Mesenchymal stem cell (in vitro differentiated cells and primary cell): Measurements from ENCODE around the gene PLEKHG4B.

Source experiments
- DNase-seq: peaks from one replicate; pipeline ENCODE4 v3.0.0-alpha.2; 2013
- H2AFZ ChIP-seq: one replicate; pipeline ENCODE4 v1.6.1; 2013; ENCODE audit warnings: low read depth, mild to moderate bottlenecking, control low read depth, inconsistent platforms, low read length, moderate library complexity
- H2AK5ac ChIP-seq: 2 replicates; pipeline ENCODE4 v1.6.1; 2013; ENCODE audit warnings: low read length, moderate library complexity, mild to moderate bottlenecking, inconsistent platforms; ENCODE audit not compliant: severe bottlenecking
- H2BK120ac ChIP-seq: one replicate; pipeline ENCODE4 v1.6.1; 2013; ENCODE audit warnings: low read depth, mild to moderate bottlenecking, inconsistent platforms, low read length, moderate library complexity
- H2BK12ac ChIP-seq, 2 experiments: one replicate each; pipeline ENCODE4 v1.6.1; 2013; ENCODE audit warnings: inconsistent platforms in 2 of 2, low read length in 2 of 2, mild to moderate bottlenecking in 2 of 2, moderate library complexity in 2 of 2, control low read depth in 1 of 2
- H2BK15ac ChIP-seq: one replicate; pipeline ENCODE4 v1.6.1; 2013; ENCODE audit warnings: mild to moderate bottlenecking, low read depth, inconsistent platforms; ENCODE audit not compliant: poor library complexity, severe bottlenecking
- H2BK5ac ChIP-seq: 2 replicates; pipeline ENCODE4 v1.6.1; 2013; ENCODE audit warnings: low read depth, mild to moderate bottlenecking, low read length, control low read depth, inconsistent platforms; ENCODE audit not compliant: poor library complexity, severe bottlenecking
- H3K14ac ChIP-seq, 2 experiments: one replicate each; pipeline ENCODE4 v1.6.1; 2013; ENCODE audit warnings: inconsistent platforms in 2 of 2, low read length in 2 of 2, control low read depth in 1 of 2, mild to moderate bottlenecking in 1 of 2, moderate library complexity in 1 of 2
- H3K18ac ChIP-seq, 2 experiments: one replicate each; pipeline ENCODE4 v1.6.1; 2013; ENCODE audit warnings: inconsistent platforms in 2 of 2, low read length in 2 of 2, control low read depth in 1 of 2, low read depth in 1 of 2, mild to moderate bottlenecking in 1 of 2
- H3K23ac ChIP-seq, 2 experiments: one replicate each; pipeline ENCODE4 v1.6.1; 2013; ENCODE audit warnings: inconsistent platforms in 2 of 2, low read length in 2 of 2, mild to moderate bottlenecking in 2 of 2, moderate library complexity in 2 of 2, control low read depth in 1 of 2
- H3K27ac ChIP-seq: 2 replicates; pipeline ENCODE4 v1.5.1; 2013; ENCODE audit warnings: mild to moderate bottlenecking, moderate library complexity, low read length, control low read depth, inconsistent platforms; ENCODE audit not compliant: poor library complexity, severe bottlenecking
- H3K27me3 ChIP-seq, 2 experiments: 2 replicates each; pipeline versions ENCODE4 v1.6.1 to v1.7.0; 2013; ENCODE audit warnings: low read length in 2 of 2, mild to moderate bottlenecking in 2 of 2, moderate library complexity in 2 of 2, control low read depth in 1 of 2, inconsistent platforms in 1 of 2; ENCODE audit not compliant: control insufficient read depth in 1 of 2, insufficient read depth in 1 of 2
- H3K36me3 ChIP-seq, 2 experiments: 2 replicates each; pipeline versions ENCODE4 v1.6.1 to v1.7.0; 2013; ENCODE audit warnings: low read length in 2 of 2, control low read depth in 1 of 2, inconsistent platforms in 1 of 2, low read depth in 1 of 2, mild to moderate bottlenecking in 1 of 2; ENCODE audit not compliant: insufficient read depth in 2 of 2, control insufficient read depth in 1 of 2
- H3K4ac ChIP-seq, 2 experiments: one replicate each; pipeline ENCODE4 v1.6.1; 2013; ENCODE audit warnings: inconsistent platforms in 2 of 2, low read length in 2 of 2, mild to moderate bottlenecking in 2 of 2, moderate library complexity in 2 of 2, control low read depth in 1 of 2, low read depth in 1 of 2
- H3K4me1 ChIP-seq: 2 replicates; pipeline ENCODE4 v1.6.1; 2013; ENCODE audit warnings: low read depth, low read length, control low read depth; ENCODE audit not compliant: control insufficient read depth, insufficient read depth
- H3K4me2 ChIP-seq: 2 replicates; pipeline ENCODE4 v1.6.1; 2013; ENCODE audit warnings: low read length, mild to moderate bottlenecking, inconsistent platforms; ENCODE audit not compliant: poor library complexity, severe bottlenecking
- H3K4me3 ChIP-seq, 2 experiments: 2 replicates each; pipeline versions ENCODE4 v1.5.1 to v1.7.0; 2013; ENCODE audit warnings: low read length in 2 of 2, mild to moderate bottlenecking in 2 of 2, control low read depth in 1 of 2, low read depth in 1 of 2; ENCODE audit not compliant: insufficient read depth in 1 of 2
- H3K79me1 ChIP-seq: replicated peaks from 2 replicates; pipeline ENCODE4 v1.6.1; 2013; ENCODE audit warnings: mild to moderate bottlenecking, control low read depth, low read length, inconsistent platforms; ENCODE audit not compliant: poor library complexity, severe bottlenecking
- H3K9ac ChIP-seq: 2 replicates; pipeline ENCODE4 v1.7.0; 2013; ENCODE audit warnings: mild to moderate bottlenecking, low read length, moderate library complexity
- H3K9me3 ChIP-seq: 2 replicates; pipeline ENCODE4 v1.7.0; 2013; ENCODE audit warnings: mild to moderate bottlenecking, low read length; ENCODE audit not compliant: control insufficient read depth
- H4K8ac ChIP-seq: one replicate; pipeline ENCODE4 v1.6.1; 2013; ENCODE audit warnings: inconsistent platforms, mild to moderate bottlenecking, low read length, moderate library complexity
- H4K91ac ChIP-seq: one replicate; pipeline ENCODE4 v1.6.1; 2013; ENCODE audit warnings: mild to moderate bottlenecking, low read length, inconsistent platforms
- WGBS: methylation state at CpG from one replicate; pipeline ENCODE4 v1.1.7; 2013; ENCODE audit warnings: mixed read lengths; 5-methylcytosine and 5-hydroxymethylcytosine counted together

Gene PLEKHG4B

GRCh38 chr5:83029-83428, 8.9 kb upstream of the PLEKHG4B start:
- no peak overlapping the region for H3K18ac ChIP-seq
- H4K8ac ChIP-seq, result no peak overlapping the region
- no peak overlapping the region for H3K4me3 ChIP-seq
- no peak overlapping the region for H2BK12ac ChIP-seq
- H3K4me1 ChIP-seq, result peaks cover 27% of the 10 kb centered on the region
- no peak overlapping the region for H4K91ac ChIP-seq
- H2BK15ac ChIP-seq, result no peak overlapping the region
- 63% methylated on average over 3 of the region's 13 CpGs for whole genome bisulfite sequencing
- peaks cover 18 to 65% of the 10 kb centered on the region in 2 experiments for H3K27me3 ChIP-seq
- H3K79me1 ChIP-seq, result no peaks in the 10 kb centered on the region
- no peaks in the 10 kb centered on the region for H3K36me3 ChIP-seq
- H2AK5ac ChIP-seq, result no peak overlapping the region
- no peak overlapping the region for H2BK120ac ChIP-seq
- H3K14ac ChIP-seq, result no peak overlapping the region
- H3K9me3 ChIP-seq, result no peaks in the 10 kb centered on the region
- DNase-seq, result no peak
- H3K9ac ChIP-seq, result no peak overlapping the region
- H3K23ac ChIP-seq, result no peak overlapping the region
- H2BK5ac ChIP-seq, result no peak overlapping the region
- no peak overlapping the region for H3K4me2 ChIP-seq
- H2AFZ ChIP-seq, result no peak overlapping the region
- no peak overlapping the region for H3K27ac ChIP-seq
- no peak overlapping the region for H3K4ac ChIP-seq

- Histone ChIP-seq H3K27me3 (peaks cover 33 to 64% of the 10 kb centered on the region in 2 experiments), H3K36me3 (no peaks in the 10 kb centered on the region), H3K4me2 (no peak overlapping the region), H4K8ac (no peak overlapping the region), H3K18ac (no peak overlapping the region), H3K23ac (no peak overlapping the region), H3K27ac (no peak overlapping the region), H3K14ac (no peak overlapping the region), H2BK5ac (no peak overlapping the region), H2BK120ac (no peak overlapping the region), H2AK5ac (no peak overlapping the region), H4K91ac (no peak overlapping the region), H2AFZ (no peak overlapping the region), H3K4me3 (no peak overlapping the region), H3K9ac (no peak overlapping the region), H2BK15ac (no peak overlapping the region), H2BK12ac (no peak overlapping the region), H3K9me3 (no peaks in the 10 kb centered on the region), H3K4ac (no peak overlapping the region), H3K79me1 (no peaks in the 10 kb centered on the region), H3K4me1 (peaks cover 18% of the 10 kb centered on the region)
- 84% methylated on average over 15 of the region's 22 CpGs for WGBS
- DNase-seq, result no peak
These were observed 6.5 kb upstream of the PLEKHG4B start for GRCh38 chr5:85334-85995.

GRCh38 chr5:89337-90286, 2.4 kb upstream of the PLEKHG4B start:
- no peak overlapping the region for H2BK5ac ChIP-seq
- H3K4me2 ChIP-seq, result no peak overlapping the region
- no peak overlapping the region for H3K14ac ChIP-seq
- no peaks in the 10 kb centered on the region for H3K36me3 ChIP-seq
- H3K9ac ChIP-seq, result no peak overlapping the region
- no peak overlapping the region for H4K8ac ChIP-seq
- no peak overlapping the region for H3K27ac ChIP-seq
- no peak overlapping the region for H4K91ac ChIP-seq
- H3K27me3 ChIP-seq, result peaks cover 68 to 78% of the 10 kb centered on the region in 2 experiments
- no peaks in the 10 kb centered on the region for H3K79me1 ChIP-seq
- H3K18ac ChIP-seq, result no peak overlapping the region
- H3K4ac ChIP-seq, result no peak overlapping the region
- no peak overlapping the region for H2BK15ac ChIP-seq
- H2BK120ac ChIP-seq, result no peak overlapping the region
- H3K4me1 ChIP-seq, result peaks cover 15% of the 10 kb centered on the region
- H3K23ac ChIP-seq, result no peak overlapping the region
- H2BK12ac ChIP-seq, result no peak overlapping the region
- H2AFZ ChIP-seq, result no peak overlapping the region
- WGBS, result 88% methylated on average over 14 of the region's 17 CpGs
- no peak overlapping the region for H2AK5ac ChIP-seq
- H3K4me3 ChIP-seq, result no peak overlapping the region
- H3K9me3 ChIP-seq, result no peaks in the 10 kb centered on the region
- no peak for DNase-seq
